D721Med (cell line): Measurements from ENCODE around the gene CADM3.

Source experiments
- DNase-seq: peaks from one replicate; pipeline ENCODE4 v3.0.0; 2011; ENCODE audit warnings: low spot score; ENCODE audit not compliant: insufficient read length
- FAIRE-seq: peaks from 2 replicates; lab custom pipeline; 2011; peaks lifted over from hg19 to GRCh38; lab: Jason Lieb, UNC
- TF ChIP-seq, protein P1 (sequence below): IDR thresholded peaks from 2 replicates; pipeline ENCODE4 v1.5.1; 2012; ENCODE audit warnings: mild to moderate bottlenecking, control low read depth; ENCODE audit not compliant: insufficient read depth; ENCODE audit errors: missing control alignments

CADM3 gene

DNA sequence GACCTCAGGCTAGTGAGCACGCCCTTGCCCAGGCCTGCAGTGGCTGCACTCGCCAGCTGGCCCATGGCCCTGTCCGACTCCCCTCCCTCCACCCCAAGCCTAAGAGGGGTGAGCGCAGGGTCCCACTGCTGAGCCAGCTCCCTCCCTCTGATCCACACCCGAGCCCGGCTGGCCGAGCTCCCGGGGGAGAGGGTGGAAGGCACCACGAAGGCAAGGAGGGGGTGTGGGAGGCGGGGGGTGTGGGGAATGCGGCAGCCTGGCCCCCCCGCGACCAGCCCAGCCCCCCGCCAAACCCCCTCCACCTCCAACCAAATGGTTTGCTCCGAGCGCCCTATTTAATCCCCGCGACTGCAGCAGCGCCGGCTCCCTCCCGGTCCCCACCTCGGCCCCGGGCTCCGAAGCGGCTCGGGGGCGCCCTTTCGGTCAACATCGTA, at the start of gene CADM3:
TSS of gene CADM3 (plus strand) at position 362 of the 434 bp plus-strand sequence. CDS start 151 bp downstream, outside the sequence.
- TF ChIP-seq, protein P1, sequence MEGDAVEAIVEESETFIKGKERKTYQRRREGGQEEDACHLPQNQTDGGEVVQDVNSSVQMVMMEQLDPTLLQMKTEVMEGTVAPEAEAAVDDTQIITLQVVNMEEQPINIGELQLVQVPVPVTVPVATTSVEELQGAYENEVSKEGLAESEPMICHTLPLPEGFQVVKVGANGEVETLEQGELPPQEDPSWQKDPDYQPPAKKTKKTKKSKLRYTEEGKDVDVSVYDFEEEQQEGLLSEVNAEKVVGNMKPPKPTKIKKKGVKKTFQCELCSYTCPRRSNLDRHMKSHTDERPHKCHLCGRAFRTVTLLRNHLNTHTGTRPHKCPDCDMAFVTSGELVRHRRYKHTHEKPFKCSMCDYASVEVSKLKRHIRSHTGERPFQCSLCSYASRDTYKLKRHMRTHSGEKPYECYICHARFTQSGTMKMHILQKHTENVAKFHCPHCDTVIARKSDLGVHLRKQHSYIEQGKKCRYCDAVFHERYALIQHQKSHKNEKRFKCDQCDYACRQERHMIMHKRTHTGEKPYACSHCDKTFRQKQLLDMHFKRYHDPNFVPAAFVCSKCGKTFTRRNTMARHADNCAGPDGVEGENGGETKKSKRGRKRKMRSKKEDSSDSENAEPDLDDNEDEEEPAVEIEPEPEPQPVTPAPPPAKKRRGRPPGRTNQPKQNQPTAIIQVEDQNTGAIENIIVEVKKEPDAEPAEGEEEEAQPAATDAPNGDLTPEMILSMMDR = no peak
- FAIRE-seq (no peak), DNase-seq (peak; percentile 81)

DNA sequence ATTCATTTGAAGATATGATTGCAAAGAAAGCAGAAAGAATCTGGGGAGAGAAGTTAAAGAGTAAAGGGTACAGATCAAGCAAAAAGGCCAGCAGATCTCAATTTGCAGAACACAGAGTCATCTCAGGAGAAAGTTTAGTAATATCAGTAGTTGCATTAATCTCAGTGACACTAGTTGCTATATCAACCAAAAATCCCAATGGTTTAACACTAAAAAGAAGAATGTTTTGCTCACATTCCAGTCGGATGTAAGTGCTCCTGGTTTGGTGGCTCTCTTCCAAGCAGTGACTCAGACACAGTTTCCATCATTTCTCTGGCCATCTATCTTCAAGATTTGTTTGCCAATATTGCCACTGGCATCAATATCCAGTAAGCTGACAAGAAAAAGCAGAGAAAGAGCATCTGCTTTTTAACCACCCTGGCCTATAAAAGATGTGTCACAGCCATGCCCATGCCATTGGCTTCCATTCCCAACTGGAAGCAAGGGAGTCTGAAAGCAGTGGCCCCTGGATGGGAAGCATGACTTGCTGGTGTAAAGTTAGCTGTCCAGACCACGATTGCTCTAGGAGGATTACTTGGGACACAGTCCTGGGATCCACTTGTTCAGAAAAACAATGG, 49.3 kb upstream of the CADM3 start:
- TF ChIP-seq, protein P1 = no peak
- DNase-seq = no peak
- FAIRE-seq = no peak

GRCh38 chr1:159123587-159123986, 47.8 kb upstream of the CADM3 start:
- FAIRE-seq = no peak
- TF ChIP-seq, protein P1 = no peak
- no peak for DNase-seq

GRCh38 chr1:159132271-159132881, 39.0 kb upstream of the CADM3 start:
- TF ChIP-seq, protein P1 = peak; percentile 99
- DNase-seq (no peak), FAIRE-seq (peak; percentile 41)

DNA sequence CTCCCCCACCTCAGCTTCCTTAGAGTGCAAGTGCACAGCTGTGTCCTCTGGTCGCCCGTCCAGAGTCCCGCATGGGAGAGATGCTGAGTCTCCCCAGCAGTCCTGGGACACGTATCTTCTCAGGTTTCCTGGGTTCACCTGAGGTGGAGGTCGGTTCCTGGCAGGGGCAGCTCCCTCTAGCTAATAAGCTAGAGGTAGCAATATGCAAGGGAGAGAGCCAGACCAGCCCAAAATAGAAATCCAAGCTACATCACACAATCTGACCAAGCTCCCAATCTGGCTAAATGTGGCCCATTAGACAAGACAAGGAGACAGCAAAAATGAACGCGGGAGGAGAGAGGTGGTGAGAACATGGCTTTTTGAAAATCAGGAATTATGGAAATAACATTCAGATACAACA, 30.9 kb upstream of the CADM3 start:
- DNase-seq = no peak
- FAIRE-seq = no peak
- TF ChIP-seq, protein P1 = no peak

GRCh38 chr1:159141584-159142390, 29.6 kb upstream of the CADM3 start:
- TF ChIP-seq, protein P1 = no peak
- DNase-seq = no peak
- no peak for FAIRE-seq

GRCh38 chr1:159142391-159142663, 29.1 kb upstream of the CADM3 start:
- no peak for DNase-seq
- TF ChIP-seq, protein P1 = no peak
- no peak for FAIRE-seq
